Stimulated activated CD8-positive, alpha-beta memory T cell treated with anti-CD3 and anti-CD28 coated beads, Interleukin-7, amount 100 ng/mL, for 4 hours (primary cell): Measurements from ENCODE around the gene CHST15.
A peak's percentile ranks its signal among the peaks of the same experiment; 100 is the strongest.
"Not testable (repeated sequence)": the region's sequence is repeated elsewhere in the genome, so short reads cannot be mapped to it uniquely, and the experiment has no call there.

Source experiments
- DNase-seq, 2 donors: peaks; one replicate each; pipeline ENCODE4 v3.0.0-alpha.2; 2020; ENCODE audit warnings: low read depth in 2 of 2

Gene CHST15

GRCh38 chr10:124044143-124044862, 49.1 kb downstream of the CHST15 start:
- no peak for DNase-seq

DNA sequence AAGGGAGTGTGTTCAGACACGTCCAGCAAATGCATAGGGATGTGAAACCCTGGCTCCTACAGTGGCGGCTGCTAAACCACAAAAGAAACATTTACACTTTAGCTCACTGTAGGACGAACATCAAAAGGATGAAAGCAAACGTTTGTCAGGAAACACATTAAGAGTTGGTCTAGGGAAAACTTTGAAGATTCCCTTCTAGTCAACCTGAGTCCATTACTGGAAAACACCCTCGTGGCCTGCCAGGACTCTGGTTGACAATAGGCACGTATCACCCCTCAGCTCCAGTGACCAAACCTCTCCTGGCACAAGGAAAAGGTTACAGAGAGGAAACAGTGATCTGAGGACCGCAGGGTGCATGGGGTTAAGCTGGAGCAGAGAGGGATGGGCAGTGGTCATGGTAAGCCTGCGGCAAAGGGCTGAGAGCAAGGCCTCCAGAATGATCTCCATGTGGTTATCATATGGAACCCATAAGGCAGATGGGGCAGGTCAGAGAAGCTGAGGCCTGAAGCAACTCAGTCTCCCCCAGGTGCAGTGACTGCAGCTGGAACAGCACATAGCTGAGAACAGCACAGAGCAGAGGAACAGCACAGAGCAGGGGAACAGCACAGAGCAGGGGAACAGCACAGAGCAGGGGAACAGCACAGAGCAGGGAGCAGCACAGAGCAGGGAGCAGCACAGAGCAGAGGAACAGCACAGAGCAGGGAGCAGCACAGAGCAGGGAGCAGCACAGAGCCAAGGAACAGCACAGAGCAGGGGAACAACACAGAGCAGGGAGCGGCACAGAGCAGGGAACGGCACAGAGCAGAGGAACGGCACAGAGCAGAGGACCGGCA, 49.9 kb downstream of the CHST15 start:
- no peak for DNase-seq

- no peak for DNase-seq
Measured at GRCh38 chr10:124042656-124043309, 50.6 kb downstream of the CHST15 start.

DNA sequence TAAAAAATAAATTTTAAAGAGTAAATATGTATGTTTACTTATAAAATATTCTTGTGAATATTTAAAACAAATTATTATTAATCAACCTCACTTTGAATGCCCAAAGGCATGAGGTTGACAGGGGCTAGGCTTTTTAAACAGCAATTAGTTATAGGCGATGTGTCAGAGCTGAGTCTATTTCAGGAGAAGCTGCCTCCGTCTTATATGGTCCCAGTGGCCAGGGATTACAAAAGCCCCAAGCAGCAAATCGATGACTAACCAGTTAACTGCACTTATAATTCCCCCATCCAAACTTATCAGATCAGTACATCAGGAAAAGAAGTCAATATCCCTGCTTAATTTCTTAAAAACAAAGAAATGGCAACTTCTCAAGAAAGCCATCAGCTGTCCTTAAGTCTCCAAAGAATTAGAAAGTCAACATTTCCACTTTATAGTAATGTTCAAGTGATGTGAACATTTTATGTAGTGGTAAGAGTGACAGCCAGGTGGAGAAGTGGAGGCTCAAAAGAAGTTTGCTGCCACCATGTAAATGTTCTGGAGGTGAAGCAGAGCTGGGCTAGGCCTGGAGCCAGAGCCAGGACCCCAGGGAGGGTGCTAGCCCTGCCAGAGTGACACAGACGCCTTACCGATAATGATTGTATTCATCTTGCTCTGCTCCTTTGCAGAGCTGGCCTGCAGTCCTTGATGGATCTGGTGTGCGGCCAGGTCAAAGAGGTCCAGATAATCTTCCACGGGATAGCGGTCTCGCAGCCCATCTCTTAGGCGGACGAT, 51.5 kb downstream of the CHST15 start:
- DNase-seq = no peak

GRCh38 chr10:124040451-124041188, 52.8 kb downstream of the CHST15 start:
- DNase-seq = no peak

DNA sequence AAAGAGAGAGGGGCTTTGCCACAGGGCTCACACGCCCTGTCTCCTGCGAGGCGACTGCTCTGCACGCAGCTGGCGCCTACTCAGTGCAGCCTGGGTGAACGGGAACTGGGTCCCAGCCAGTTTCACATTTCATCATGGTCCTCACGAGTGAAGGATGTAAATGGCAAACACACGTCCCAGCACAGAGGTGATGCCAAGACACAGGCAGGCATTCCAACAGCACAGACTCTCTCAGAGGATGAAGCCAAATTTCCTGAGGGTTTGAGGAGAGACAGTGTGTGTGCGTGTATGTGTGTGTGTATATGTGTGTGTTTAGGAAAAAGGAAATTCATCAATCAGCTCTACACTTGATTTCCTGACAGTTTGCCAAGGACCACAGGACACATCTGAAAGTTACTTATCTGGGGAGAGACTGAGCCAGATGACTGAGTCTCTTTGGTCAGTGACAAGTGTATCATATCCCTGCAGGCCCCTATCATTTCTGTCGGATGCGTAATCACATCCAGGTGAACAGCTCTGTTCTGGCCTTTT, 53.9 kb downstream of the CHST15 start:
- DNase-seq = no peak

DNA sequence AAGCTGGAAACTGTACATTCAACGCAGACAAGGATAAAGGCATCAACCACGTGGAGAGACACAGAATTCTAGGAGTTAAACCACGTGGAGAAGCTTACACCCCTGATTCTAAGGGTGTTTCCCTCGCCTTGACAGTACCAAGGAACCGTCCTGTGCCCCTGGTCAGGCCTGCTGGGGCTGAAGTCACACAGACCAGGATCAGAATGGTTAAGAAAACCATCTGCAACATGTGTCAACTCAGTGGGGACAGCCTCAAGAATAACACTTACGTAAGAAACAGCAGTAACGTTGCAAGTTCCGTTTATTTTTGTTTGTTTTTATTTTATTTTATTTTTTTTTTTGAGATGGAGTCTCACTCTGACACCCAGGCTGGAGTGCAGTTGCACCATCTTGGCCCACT, 55.6 kb downstream of the CHST15 start:
- no peak for DNase-seq

DNA sequence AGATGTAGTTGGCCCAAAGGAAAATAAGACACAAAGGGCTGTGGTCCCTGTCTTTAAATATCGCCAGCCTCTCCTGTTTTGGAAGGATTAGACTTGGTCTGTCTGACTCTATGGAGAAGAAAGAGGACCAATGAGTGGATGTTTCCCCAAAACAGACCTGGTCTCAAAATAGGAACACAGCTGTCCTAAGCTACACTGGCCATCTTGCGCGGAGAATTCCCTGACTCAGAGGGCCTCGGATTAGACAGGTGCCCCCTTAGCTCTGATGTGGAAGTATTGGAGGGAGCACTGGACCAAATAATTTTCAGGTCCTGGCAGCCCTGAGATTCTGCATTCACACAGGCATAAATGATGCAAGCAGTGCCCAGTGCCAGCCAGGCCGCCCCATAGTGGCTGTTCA, 56.1 kb downstream of the CHST15 start:
- no peak for DNase-seq

DNA sequence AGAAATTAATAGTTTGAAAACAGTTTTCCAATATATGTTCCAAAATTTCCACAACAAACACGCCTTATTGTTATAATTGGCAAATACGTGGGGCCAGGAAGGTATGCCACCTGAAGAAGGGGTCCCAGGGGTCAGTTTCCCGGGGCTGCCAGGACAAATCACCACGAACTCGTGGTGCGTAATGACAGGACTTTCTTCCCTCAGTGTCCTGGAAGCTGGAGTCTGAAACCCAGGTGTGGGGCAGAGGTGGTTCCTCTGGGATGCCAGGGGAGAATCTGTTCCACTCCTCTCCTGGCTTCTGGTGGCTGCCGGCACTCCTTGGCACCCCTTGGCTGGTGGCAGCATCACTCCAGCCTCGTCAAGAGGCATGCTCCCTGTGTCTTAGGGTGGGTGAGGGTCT, 56.7 kb downstream of the CHST15 start:
- no peak for DNase-seq

DNA sequence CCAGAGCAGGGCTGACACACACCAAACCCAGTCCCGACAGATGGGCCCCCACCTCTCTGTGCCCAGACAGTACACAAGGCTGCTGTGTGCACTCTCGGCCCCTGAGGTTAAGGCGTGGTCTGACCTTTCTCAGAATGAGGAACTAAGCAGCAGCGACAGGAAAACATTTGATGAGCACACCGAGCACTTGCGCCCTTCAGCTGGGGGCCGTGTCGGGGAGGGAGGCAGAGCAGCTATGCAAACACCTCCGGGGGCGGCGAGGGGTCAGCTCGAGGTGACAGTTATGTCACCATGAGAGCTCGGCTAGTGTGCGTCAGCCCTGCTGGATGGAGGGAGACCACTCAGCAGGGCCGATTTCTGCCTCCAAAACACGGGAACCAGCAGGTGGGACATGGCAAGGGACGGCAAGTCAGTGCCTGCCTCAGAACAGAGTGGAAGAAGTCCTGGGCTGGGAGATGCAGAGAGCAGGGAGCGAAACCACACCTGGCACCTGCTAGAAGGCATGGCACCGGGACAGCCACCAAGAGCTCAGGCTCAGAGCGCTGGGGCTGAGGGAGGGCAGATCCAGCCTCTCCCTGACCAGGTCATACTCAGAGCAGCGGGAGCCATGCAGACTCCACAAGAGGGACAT, 57.4 kb downstream of the CHST15 start:
- DNase-seq = peak in 1 of 2 donors; percentile 21

GRCh38 chr10:124035306-124035927, 58.0 kb downstream of the CHST15 start:
- DNase-seq = no peak

DNA sequence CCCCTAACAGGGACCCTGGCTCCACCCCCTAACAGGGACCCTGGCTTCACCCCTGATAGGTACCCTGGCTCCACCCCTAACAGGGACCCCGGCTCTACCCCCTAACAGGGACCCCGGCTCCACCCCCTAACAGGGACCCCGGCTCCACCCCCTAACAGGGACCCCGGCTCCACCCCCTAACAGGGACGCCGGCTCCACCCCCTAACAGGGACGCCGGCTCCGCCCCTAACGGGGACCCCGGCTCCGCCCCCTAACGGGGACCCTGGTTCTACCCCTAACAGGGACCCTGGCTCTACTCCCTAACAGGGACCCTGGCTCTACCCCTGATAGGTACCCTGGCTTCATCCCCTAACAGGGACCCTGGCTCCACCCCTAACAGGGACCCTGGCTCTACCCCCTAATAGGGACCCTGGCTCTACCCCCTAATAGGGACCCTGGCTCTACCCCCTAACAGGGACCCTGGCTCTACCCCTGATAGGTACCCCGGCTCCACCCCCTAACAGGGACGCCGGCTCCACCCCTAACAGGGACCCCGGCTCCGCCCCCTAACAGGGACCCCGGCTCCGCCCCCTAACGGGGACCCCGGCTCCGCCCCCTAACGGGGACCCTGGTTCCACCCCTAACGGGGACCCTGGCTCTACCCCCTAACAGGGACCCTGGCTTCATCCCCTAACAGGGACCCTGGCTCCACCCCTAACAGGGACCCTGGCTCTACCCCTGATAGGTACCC, 58.7 kb downstream of the CHST15 start:
- not testable (repeated sequence) for DNase-seq

DNA sequence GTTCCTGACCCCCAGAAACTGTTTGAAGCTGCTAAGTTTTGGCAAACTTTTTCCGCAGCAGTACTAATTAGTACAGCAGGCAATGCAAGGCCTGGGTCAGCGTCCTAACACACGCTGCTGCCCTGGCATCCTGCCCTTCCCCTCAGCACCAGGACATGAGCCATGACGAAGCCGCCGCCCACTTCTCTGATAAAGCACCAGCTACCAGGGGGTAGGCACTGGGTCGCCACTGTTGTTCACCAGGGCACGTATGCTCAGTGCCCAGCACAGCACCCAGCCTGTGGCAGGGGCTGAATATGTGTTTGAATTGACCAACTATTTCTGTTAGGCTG, 59.5 kb downstream of the CHST15 start:
- DNase-seq = no peak

GRCh38 chr10:124032971-124033886, 60.2 kb downstream of the CHST15 start:
- no peak for DNase-seq

- no peak for DNase-seq
Measured at GRCh38 chr10:124032087-124032935, 61.1 kb downstream of the CHST15 start.

- no peak for DNase-seq
Measured at GRCh38 chr10:124030492-124031110, 62.8 kb downstream of the CHST15 start.

DNA sequence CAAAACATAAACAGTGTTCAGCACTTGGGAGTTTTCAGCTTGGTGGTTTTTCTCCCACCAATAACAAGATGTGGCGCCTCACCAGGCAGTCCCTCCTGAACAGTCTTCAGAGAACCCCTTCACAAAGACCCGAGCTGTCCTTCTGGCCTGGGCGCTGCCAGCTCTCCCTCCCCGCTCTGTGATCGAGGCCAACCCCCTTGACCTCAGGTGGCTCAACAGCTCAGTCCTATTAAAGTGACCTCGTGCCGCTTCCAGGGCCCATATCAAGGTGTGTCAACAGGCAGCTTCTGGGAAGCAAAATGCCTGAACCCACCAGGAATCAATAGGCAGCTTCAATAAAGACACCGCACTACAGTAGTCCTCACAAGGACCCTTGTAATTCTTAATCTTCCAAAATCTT, 63.3 kb downstream of the CHST15 start:
- no peak for DNase-seq
